HAP-1 (cell line): Measurements from ENCODE around the gene CYP2W1.
"Not testable (repeated sequence)": the region's sequence is repeated elsewhere in the genome, so short reads cannot be mapped to it uniquely, and the experiment has no call there.

Experiments
- DNase-seq, 2 experiments: peaks; one replicate each; pipeline ENCODE4 v3.0.0-alpha.2; 2016 to 2020; ENCODE audit warnings: low spot score in 2 of 2
- H3K27me3 ChIP-seq: fragments of 250-450 bp; sonication (Bioruptor Pico); 2 replicates; pipeline ENCODE4 v1.5.1; 2020; ENCODE audit warnings: low read depth, mild to moderate bottlenecking, moderate library complexity
- H3K36me3 ChIP-seq: fragments of 250-450 bp; sonication (Bioruptor Pico); replicated peaks from 2 replicates; pipeline ENCODE4 v1.5.1; 2020; ENCODE audit warnings: mild to moderate bottlenecking
- H3K4me1 ChIP-seq: fragments of 250-450 bp; sonication (Bioruptor Pico); 2 replicates; pipeline ENCODE4 v1.5.1; 2020; ENCODE audit warnings: mild to moderate bottlenecking
- H3K4me3 ChIP-seq: fragments of 250-450 bp; sonication (Bioruptor Pico); 2 replicates; pipeline ENCODE4 v1.5.1; 2020; ENCODE audit warnings: mild to moderate bottlenecking, moderate library complexity
- H3K9me3 ChIP-seq: fragments of 250-450 bp; sonication (Bioruptor Pico); 2 replicates; pipeline ENCODE4 v1.5.1; 2020; ENCODE audit warnings: mild to moderate bottlenecking, moderate library complexity
- in situ Hi-C: fragments of 300-500 bp; cut with MboI; formaldehyde crosslinking; loops from 3 replicates; pipeline ENCODE4 v1.14.3; 2020; ENCODE audit warnings: low sequenced_read_pairs, inconsistent platforms, mixed read lengths

Gene CYP2W1

GRCh38 chr7:1031716-1032455, 48.9 kb downstream of the CYP2W1 start:
- no peak for DNase-seq
- in situ Hi-C loops = no loop called here
- Histone ChIP-seq H3K36me3 (peaks cover 3% of the 10 kb centered on the region), H3K4me3 (no peak overlapping the region), H3K9me3 (0 out of 2 replicates have a peak, but pooled peaks cover 3% of the 10 kb centered on the region), H3K27me3 (no peaks in the 10 kb centered on the region), H3K4me1 (peaks cover 8% of the 10 kb centered on the region)

DNA sequence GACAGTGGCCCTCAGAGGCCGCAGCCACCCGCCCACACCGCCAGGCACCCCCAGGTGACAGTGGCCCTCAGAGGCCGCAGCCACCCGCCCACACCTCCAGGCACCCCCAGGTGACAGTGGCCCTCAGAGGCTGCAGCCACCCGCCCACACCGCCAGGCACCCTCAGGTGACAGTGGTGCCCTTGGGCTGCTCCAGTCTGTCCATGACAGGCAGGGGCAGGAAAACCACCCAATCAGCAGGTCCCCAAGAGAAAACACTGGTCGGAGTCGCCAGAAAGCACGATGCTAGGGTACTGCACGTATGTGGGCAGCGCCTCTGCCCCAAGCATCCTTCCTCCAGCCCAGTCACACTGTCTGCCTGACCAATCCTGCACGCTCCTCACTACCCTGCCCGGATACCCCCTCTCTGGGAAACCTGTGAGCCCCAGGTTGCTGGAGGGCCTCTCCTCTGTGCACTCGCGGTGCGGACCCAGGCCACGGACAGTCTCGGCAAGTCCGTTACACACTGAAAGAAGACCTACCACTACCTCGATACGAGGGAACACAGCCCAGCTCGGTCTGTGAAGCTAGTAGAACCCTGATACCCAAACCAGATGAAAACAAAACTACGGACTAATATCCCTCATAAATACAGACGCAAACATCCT, 49.7 kb downstream of the CYP2W1 start:
- Histone ChIP-seq H3K9me3 (0 out of 2 replicates have a peak, but pooled peaks cover 3% of the 10 kb centered on the region), H3K4me3 (no peak overlapping the region), H3K27me3 (no peaks in the 10 kb centered on the region), H3K36me3 (no peaks in the 10 kb centered on the region; the same call in 1 of the 2 replicates), H3K4me1 (peaks cover 6% of the 10 kb centered on the region)
- no peak for DNase-seq
- in situ Hi-C loops = no loop called here

DNA sequence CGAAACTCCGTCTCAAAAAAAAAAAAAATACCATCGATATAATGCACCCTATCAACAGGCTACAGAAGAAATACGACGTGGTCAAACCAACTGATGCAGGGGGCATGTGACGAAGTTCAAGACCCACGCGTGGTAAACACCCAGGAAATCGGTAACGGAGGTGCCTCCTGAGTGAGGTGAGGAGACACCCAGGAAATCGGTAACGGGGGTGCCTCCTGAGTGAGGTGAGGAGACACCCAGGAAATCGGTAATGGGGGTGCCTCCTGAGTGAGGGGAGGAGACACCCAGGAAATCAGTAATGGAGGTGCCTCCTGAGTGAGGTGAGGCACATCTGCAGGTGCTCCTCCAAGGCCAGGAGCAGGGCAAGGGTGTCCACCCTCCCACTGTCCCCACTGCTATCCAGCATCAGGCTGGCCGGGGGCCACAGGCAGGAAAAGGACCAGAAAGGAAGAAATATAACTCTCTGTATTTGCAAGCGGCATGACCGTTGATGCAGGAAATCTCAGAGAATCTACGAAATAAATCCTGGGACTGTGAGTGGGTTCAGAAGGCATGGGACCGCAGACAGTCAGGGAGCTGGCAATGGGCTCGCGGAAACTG, 50.7 kb downstream of the CYP2W1 start:
- H3K27me3 ChIP-seq = no peaks in the 10 kb centered on the region
- no peaks in the 10 kb centered on the region for H3K36me3 ChIP-seq
- 0 out of 2 replicates have a peak, but pooled peaks cover 3% of the 10 kb centered on the region for H3K9me3 ChIP-seq
- peaks cover 6% of the 10 kb centered on the region for H3K4me1 ChIP-seq
- in situ Hi-C loops = no loop called here
- H3K4me3 ChIP-seq = no peak overlapping the region
- DNase-seq = no peak

- in situ Hi-C loops, H3K36me3 ChIP-seq, H3K4me3 ChIP-seq, H3K27me3 ChIP-seq, H3K9me3 ChIP-seq, DNase-seq, H3K4me1 ChIP-seq: not testable (repeated sequence)
Measured at GRCh38 chr7:1034769-1035168, 51.8 kb downstream of the CYP2W1 start.

- H3K4me1 ChIP-seq, H3K36me3 ChIP-seq, H3K9me3 ChIP-seq, H3K4me3 ChIP-seq, DNase-seq, in situ Hi-C loops, H3K27me3 ChIP-seq: not testable (repeated sequence)
Measured at GRCh38 chr7:1036164-1036928, 53.4 kb downstream of the CYP2W1 start.
